ENCODE data around the gene FGF14.
"Not testable (repeated sequence)": the region's sequence is repeated elsewhere in the genome, so short reads cannot be mapped to it uniquely, and the experiment has no call there.

The FGF14 gene

DNA sequence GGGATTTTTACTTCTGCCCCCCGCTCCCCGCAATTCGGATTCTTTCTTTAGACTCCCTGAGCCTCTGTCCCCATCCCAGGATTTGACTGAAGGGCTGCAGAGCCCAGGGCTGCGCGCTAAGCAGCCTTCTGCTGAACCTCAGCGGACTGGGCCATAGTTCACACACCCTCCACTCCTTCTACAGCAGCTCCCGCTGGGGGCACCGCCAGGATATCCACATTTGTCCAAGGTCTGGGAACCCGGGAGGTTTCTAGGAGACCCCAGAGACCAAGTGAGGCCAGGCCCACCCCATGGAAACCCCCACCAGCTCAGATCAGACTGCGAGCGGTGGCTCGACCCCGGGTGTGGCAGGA, 486.1 kb downstream of the FGF14 start:
- DNase-seq, result no peak

DNA sequence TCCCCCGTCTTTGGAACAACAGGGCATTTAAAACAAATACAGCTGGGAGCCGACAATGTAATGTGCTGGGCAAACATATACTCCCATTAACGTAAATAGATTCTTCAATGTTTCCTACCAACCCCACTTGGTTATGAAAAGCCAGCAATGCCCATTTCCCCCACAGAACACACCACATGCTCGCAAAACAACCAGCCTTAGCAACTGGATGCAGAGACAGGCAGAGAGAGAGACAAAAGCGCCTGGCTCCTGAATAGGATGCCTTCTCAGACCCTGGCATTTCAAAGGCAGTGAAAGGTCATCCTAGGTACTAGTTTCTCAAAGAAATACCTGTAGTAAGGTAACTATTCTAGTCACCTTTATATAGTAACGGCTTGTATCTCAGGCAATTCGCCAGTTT, 486.5 kb downstream of the FGF14 start:
- no peak for DNase-seq

DNA sequence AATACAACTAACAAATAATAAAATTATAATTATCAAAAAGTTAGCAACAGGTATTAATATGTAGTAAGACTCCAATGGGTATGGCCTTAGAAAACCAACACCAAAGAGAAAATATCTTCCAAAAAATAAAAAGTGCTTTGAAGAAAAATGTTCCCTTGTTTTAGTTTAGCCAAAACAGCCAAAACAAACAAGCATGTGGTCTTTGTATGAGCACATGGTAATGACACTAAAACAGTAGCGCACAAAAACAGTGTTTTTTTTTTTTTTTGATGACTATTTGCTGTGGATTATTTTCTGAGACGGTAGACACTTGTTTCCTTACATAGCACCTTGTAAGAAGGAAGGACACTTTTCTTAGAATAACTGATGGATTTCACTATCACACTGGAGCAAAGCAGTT, 490.1 kb downstream of the FGF14 start:
- DNase-seq, result no peak

DNA sequence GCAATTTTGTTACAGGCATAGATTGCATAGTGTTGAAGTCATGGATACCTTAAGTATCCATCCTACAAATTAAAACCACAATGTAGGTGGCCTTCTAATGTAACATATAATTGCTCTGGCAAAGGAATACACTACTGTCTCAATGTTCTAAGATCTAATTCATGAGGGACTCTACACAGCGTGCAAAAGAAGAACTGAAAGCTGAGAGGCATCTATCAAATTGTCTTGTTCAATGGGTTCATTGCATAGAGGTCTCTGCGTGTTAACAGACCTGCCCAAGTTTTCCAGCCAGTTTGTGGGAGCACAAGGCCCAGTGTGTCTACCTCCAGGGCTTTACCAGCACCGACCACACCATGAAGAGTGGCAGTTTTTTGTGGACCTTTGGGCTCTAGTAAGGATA, 498.0 kb downstream of the FGF14 start:
- no peak for DNase-seq

DNA sequence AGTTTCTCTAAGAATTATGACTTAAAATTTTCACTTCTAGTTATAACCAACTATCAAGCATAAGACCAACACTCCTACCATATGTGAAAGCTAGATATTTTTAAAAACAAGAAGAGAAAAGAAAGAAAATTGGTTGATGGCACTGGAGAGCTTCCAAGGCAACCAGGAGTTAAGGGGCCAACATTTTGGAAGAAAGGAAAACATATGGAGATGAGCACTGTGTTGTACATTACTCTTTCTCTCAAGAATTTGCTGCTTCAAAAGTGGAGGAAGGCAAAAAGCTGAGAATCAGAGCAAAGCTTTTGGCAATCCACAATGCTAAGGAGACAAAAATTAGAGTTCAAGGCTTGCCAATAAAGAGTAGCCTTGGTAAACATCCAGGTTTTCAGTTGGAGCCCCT, 503.2 kb downstream of the FGF14 start:
- no peak for DNase-seq

DNA sequence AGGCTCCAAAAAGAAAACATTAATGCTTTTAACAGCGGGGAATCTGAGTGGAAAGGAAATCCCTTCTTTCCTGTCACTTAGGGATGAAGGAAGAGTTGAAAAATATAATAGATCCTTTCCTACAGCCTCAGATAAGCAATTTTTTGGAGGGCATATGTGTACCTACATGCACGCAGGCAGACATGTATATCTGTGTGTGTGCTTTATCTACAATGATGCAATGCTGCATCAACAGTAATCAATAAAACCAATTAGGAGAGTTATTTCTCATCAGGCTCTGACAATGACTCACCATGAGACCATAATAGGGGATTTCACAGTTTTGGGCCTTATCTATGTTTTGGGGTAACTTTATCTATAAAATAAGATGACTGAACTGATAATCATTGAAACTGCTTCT, 505.3 kb downstream of the FGF14 start:
- DNase-seq, result no peak

DNA sequence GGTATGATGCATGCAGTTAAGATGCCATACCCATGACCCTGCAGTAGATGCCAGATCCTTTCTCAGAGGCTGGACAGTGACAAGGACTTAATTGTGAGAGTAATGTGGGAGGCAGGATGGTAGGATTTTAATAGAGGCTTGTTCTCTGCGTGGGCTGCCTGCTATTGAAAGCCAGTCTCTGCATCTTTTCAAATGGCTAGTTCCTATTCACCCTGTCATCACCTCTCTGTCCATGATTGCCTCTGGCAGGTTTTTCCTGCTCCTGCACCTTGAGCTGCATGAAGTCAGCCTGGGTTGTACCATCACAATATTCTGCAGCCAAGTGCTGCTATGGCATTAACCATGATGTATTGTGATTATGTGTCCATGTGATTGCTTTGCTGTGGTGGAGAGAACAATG, 508.8 kb downstream of the FGF14 start:
- no peak for DNase-seq

DNA sequence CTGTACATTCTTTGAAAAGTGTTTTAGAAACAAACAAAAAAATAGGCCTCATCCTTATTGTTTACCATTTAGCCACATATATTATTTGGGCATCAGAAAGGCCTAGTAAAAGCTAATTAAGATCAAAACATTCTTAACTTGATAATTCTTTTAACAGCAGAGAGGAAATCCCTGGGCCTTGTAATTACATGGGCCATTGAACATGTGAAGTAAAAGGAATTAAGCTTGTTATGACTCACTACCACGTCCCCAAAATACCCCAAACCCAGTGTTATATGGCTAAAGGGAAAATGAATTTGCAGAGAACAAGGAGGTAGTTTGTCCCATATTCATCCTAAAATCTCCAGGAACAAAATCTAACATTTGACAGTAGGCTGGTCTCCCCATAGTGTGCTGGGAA, 509.6 kb downstream of the FGF14 start:
- no peak for DNase-seq

DNA sequence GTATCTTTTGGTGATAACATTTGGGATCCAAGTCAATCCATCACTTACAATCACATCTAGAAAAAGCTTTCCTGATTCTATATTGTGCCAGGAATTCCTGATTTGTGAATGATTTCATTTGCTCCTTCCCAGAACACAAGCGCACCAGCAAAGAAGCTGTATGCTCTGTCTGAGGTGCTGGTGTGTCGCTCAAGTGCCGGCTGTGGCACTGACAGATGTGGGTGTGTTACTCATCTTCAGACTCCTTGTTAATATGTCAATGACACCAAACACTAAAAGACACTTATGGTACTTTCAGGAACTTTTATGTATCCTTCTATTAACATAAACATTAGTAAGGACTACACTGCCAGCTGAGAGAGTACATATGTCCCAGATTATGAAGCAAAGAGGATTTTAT, 520.3 kb downstream of the FGF14 start:
- no peak for DNase-seq

DNA sequence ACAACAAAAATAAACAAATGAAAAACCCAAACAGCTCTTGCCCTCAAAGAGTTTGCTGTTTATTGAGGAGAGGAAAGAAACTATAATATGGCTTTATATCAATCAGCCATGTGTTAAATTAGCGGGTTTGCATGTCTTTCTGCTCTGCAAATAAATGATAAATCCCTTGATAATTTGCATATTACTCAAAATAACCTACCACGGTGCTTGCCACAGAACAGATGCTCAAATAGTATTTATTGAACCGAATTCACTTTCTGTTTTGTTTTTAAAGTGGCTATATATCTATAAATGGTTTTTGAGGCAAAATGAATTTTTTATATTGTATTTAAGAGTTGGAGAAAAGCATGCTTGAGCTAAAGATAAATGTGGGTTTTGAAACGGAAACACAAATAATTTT, 521.3 kb downstream of the FGF14 start:
- DNase-seq, result no peak

DNA sequence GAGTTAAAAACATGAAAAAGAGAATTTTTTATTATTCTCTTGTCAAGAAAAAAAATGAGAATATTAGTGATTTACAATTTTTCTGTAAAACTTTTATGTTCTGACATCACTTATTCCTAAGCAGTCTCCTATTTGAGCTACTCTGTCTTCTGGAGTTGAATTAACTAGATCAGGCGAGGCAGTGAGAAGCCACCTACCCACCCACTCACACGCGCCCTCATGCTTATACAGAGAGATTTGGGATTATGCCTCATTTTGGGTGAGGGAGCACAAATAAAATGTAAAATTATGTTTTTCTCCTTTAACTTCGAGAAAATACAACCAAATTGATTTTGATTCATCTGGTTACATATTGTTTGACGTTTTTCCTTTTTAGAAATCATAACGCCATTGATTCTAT, 524.9 kb downstream of the FGF14 start:
- DNase-seq, result no peak

DNA sequence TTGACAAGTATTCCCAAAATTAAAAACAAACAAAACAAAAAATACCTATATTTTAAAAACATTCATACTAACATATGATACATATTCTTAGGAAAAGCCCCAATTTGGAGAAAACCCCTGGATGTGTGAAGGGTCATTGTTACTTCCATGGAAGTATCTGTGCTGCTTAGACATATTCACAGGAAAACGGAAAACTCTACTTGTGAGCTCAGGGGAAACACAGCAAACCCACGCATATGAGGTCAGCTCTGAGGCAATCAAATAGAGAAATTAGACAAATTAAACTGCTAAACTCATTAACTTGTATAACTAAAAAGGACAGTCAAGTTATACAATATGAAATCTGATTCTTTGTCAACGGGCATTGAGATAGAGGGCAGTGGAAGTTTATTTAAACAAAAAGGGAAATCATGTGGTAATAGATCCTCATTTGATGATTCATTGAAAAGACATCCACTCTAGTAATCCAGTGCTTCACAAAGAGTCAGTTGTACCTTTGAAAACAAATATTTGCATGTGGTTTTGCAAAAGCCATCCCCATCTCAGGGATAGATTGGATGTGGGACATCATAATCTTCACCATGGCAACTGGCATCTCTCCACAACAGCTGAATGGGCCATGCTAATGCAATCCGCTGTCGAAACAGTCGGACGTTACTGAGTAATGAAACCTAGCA, 526.0 kb downstream of the FGF14 start:
- DNase-seq, result peak; percentile 88

DNA sequence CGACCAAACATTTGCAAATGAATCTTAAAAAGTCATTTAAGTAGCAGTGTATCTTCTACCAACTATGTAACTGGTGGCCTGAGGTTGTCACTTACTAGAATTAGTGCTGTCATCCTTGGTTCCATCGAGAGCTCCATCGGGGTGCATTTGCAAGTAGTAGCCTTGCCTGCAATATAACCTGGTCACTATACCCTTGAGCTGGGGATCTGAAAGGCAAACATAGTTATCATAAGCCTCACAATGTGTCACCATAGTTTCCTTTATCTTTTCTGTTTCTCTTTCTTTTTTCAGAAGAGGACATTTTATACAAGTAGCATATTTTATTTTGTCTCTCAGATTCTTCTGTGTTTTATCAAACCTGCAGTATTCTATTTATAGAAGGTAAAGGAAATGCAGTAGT, 526.8 kb downstream of the FGF14 start:
- DNase-seq, result no peak

DNA sequence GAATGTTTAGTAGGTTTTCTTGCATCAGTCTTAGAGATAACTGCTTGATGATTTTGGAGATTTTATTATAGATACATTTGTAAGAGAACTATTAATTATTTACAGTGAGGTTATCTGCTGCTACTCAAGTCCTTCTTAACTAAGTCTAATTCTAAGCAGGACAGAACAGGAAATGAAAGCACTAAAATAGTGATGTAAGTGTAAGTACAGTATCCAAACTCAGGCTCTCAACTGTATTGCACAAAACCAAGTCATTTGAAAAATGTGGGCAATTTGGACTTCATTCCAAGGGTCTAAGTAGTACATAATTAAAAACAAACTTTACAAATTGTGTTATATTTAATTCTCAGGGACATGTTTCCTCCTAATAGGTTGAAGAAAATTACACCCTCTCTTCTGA, 532.3 kb downstream of the FGF14 start:
- no peak for DNase-seq

DNA sequence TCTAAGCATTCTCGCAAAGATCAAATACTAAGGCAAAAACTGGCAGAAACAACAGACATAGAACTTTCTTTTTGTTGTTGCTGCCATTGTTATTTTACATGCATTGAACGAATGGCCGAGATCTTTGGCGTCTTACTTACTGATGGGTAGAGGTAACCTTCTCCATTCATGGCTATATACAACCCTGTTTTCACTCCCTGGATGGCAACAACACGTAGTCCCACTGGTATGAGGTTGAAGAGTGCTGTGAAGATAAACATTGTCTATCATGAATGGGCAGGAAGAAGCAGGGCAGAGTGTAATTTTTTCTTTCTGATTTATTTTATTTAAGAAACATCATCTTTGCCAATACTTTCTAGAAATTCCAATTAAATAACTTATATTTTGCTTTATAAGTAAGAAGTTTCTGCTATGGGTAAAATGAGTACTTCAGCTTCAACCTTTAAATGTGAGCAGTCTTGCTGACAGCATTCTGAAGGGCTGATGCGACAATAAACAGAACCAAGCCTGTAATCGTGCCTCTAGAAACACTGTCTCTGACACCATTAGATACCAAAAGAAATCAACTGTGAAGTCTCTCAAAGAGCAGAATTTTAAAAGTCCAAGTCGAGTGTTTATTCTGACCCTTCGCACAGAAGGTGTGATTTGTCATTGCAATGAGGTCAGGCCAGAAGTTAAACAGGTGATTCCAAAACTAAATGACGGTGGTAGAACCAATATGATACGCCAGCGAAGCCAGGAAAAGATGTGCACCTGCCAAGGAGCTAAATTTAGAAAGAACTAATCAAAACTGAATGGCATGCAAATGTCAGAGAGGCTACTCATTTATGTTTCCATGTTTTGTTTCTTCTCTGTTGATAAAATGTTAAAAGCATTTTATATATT, 533.0 kb downstream of the FGF14 start:
- DNase-seq, result peak; percentile 12

DNA sequence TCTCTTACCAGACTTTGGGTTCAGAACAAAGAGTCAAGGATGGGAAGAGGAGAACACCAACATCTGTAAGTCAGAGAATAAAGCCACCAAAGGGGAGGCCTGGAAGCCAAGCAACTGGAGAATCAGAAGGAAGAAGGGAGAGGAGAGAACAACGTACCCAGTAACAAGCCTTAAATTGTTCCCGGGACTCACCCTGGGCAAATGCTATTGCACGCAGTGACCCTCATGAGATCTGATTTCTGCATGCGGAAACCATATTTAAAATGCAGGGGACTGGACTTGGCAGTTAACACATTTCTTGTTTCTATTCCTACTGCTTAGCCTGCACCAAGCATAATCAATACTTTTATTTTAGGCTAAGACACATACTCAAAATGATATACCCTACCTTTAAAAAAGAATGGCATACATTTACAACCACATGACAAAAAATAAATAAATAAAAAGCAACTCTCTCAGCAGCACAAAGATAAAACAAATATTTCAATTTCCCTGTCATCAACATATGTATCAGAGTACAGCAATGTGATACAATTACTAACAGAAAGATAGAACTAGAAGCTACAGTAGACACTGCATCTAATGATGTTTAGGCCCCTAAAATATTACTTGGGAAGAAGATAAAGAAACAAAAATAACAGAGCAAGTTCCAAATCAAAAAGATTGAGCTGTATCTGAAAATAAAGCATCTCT, 534.8 kb downstream of the FGF14 start:
- DNase-seq, result no peak

DNA sequence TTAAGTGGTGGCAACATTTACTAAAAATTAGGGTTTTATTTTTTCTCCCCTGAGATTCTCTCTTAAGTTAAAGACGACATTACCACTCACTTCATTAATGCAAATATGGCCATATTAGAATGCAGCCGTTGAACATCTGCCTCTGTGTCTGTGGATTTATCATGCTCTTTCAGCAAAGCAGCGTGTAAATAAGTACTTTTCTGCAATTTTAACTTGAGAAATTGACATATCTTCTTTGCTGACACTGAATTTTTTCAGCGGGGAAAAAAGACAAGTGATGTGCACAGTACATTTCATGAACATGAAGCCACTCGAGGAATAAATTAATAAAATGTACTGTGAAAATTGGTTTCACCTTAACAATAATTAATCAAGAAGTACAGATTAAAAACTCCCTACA, 543.0 kb downstream of the FGF14 start:
- no peak for DNase-seq

DNA sequence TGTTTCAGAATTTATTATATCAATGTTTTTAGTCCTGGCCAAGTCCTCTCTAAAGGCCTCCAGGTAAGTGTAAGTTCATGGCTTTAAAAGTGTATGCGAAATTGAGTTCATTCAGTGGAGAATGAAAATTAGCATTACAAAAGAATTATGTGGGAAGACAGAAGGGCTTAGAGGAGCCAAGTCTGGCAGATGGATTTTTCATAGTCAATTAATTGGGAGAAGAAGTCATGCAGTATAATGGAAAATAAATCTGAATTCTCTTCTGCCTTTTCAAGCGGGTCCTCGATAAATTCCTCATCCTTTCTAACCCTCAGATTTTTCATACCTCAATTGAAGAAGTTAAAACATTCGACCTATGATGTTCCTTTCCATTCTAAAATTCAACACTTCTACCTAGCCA, 555.1 kb downstream of the FGF14 start:
- DNase-seq, result no peak

DNA sequence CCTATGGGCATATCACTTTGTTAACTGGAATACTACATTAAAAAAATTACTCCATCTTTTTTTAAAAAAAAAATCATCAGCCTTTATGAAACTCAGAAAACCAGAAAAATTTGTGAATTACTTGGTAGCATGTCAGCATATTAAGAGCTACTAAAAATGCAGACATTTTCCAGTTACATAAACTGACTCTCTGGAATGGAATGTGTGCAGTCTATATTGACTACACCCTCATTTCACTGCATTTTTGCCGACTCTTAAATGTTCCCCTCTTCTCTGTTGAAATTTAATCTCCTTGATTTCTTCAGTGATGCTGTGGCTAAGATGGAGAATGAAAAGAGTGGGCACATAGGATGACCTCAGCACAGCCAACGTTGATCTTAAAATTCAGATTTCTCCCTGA, 555.6 kb downstream of the FGF14 start:
- no peak for DNase-seq

DNA sequence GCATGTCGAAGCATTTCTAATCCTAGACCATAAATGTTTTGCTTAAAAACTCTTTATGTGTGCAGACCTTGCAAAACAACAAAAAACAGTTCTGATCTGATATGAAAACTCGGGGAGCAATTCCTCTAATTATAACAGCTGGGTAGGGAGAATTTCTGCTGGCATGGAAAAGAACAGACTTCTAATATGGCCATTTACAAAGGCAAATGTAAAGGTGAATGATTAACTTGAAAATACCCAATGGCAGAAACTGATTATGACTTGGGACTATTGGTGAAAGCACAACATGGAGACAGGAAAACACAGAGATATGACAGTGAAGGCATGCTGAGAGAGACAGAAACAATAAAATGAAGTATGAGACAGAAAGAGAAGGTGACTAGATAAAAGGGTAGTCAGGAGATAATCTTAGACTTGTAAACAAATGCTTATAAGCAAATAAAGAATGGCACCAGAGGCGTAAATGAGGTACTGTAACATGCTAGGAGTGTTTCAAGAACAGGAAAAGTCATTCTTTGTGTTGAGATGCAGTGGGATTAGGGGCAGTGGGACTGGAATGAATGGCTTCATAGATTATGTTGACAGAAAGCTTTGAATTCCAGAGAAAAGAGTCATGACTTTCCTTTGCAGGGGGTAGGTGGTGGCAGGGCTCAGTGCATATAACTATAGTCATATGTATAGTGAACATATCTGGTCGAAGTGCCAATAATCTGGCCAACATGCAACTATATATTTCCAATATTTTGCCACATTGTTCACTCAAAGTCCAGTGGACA, 556.4 kb downstream of the FGF14 start:
- DNase-seq, result no peak

DNA sequence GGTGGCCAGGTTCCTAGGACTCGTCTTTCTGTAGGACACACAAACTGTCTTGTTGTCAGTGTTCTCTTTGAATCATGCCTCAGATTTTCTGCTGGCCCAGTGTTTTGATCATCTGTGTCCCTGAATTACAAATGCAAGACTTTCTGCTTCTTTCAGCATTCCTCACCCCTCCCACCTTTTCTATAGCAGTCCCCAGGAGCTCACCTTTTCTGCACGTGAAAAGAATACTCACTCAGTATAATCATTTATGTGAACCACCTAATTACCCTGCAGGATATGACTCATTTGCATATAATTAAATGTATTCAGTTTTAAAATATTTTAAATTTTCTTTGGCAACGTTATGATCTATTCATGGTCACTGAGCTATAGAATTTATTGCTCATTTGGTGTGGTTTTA, 560.1 kb downstream of the FGF14 start:
- DNase-seq, result no peak

DNA sequence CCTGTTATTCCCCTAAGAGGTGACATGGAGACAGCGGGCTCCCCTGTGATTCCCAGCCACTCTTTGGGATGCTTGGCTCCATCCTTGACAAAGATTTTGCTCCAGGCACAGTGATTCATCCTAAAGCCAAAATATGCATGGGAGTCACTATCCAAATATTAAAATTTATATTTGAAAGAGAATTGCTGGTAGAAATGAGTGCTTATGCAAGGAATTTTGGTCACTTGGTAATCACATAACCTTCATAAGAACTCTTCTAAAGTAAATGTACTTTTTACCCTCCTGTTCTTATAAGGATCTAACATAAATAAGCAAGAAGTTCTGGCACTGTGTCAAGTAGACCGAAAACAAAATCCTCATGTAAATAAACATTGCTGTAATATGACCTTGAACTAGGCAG, 563.5 kb downstream of the FGF14 start:
- DNase-seq, result no peak

DNA sequence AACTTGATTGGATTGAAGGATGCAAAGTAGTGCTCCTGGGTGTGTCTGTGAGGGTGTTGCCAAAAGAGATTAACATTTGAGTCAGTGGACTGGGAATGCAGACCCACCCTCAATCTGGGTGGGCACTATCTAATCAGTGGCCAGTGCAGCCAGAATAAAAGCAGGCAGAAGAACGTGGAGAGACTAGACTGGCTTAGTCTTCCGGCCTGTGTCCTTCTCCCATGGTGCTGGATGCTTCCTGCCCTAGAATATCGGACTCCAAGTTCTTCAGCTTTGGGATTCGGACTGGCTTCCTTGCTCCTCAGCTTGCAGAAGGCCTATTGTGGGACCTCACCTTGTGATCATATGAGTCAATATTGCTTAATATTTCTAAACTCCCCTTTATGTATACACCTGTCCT, 564.1 kb downstream of the FGF14 start:
- DNase-seq, result not testable (repeated sequence)

Data from NCI-H2029 (cell line).